ENCODE results near the gene EHBP1L1. TPM values are rescaled to one million over a fixed set of nuclear protein-coding genes. Genes with fewer than 3 reads are reported as not detected.

EHBP1L1 gene
- total and polyA plus RNA-seq, 4 donors: 53.2 to 316 (median 250) TPM

DNA sequence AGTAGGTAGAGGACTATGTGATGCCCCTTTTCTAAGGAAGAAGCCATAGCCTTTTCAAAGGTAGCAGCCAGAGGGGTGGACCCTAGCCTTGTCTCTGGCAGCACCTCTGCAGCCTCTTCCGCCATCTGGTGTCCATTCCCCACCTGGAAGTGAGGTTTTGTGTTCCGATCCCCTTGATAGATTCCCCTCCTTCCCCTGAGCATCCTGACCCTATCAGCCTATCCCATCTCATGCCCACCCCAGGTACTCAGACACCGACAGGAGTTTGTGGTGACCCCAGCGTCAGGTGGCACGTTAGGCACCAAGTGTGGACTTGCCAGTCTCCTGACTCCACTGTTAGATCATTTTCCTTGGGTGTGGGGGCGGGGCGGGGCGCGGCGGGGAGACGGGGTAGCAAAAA lies 3.9 kb upstream of the EHBP1L1 start:
- peak overlapping the region in 1 of 2 donors; percentile 76 for H3K4me3 ChIP-seq (ENCODE audit: low read length in 2 of 2)
- peak overlapping the region in 1 of 2 donors; percentile 53 for H3K27ac ChIP-seq (ENCODE audit: low read depth in 1 of 2, low read length in 2 of 2)
- no peaks in the 10 kb centered on the region for H3K36me3 ChIP-seq (ENCODE audit: control insufficient read depth in 1 of 2, insufficient read depth in 2 of 2, low read length in 1 of 2)
- H3K27me3 ChIP-seq (ENCODE audit: control insufficient read depth in 1 of 2, insufficient read depth in 2 of 2, low read length in 1 of 2): no peaks in the 10 kb centered on the region
- DNase-seq (no peak), ATAC-seq (ENCODE audit: low FRiP score) (no peak)
- WGBS, 2 donors: 4 to 5% methylated on average over 11 of the region's 11 CpGs
- no peaks in the 10 kb centered on the region for H3K4me1 ChIP-seq (ENCODE audit: control insufficient read depth in 1 of 2, insufficient read depth in 2 of 2, low read length in 2 of 2)
- H3K9me3 ChIP-seq (ENCODE audit: control insufficient read depth, low read length): no peaks in the 10 kb centered on the region
- intact Hi-C loops (cut with DNase I): no loop called here

- no peaks in the 10 kb centered on the region for H3K36me3 ChIP-seq (ENCODE audit: control insufficient read depth in 1 of 2, insufficient read depth in 2 of 2, low read length in 1 of 2)
- no peaks in the 10 kb centered on the region for H3K27me3 ChIP-seq (ENCODE audit: control insufficient read depth in 1 of 2, insufficient read depth in 2 of 2, low read length in 1 of 2)
- intact Hi-C loops (cut with DNase I): no loop called here
- H3K4me1 ChIP-seq (ENCODE audit: control insufficient read depth in 1 of 2, insufficient read depth in 2 of 2, low read length in 2 of 2): no peaks in the 10 kb centered on the region
- H3K4me3 ChIP-seq (ENCODE audit: low read length in 2 of 2): peak within 1 kb of the TSS; percentile 76 to 79
- 0% methylated on average over 70 to 86 of the region's 86 CpGs for WGBS, 2 donors
- peak; percentile 31 for ATAC-seq (ENCODE audit: low FRiP score)
- no peaks in the 10 kb centered on the region for H3K9me3 ChIP-seq (ENCODE audit: control insufficient read depth, low read length)
- peak within 1 kb of the TSS; percentile 7 to 55 for H3K27ac ChIP-seq (ENCODE audit: low read depth in 1 of 2, low read length in 2 of 2)
- DNase-seq: peak; percentile 96 to 97
These were observed 3.3 kb upstream of the EHBP1L1 start, which contains the start of gene FAM89B for GRCh38 chr11:65572356-65573051. Gene FAM89B, plus strand, starts transcription at chr11:65572538. Its CDS starts 132 bp downstream, at chr11:65572670.

DNA sequence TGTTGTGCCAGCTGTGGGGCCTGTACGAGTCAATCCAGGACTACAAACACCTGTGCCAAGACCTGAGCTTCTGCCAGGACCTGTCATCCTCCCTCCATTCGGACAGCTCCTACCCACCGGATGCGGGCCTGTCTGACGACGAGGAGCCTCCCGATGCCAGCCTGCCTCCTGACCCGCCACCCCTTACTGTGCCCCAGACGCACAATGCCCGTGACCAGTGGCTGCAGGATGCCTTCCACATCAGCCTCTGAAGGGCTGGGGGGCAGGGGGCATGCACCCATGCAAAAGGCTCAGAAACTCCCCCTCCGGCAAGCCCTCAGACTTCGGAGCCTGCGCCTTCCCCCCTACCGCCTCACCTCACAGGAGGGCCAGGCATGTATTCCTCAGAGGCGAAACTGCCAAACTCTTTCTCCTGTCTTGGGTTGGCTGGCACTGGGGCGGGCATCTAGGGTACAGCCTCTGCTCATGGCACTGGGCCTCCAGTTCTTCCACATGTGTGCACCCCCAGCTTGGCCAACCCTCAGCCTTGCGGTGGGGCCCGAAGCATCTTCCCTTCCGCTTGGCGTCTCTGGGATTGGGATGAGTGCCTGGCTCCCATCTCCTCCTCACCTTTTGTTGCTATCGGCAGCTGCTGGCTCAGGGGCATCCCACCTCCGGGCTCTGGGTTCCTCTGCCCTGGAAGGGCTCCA lies 2.3 kb upstream of the EHBP1L1 start:
- DNase-seq (peak in 1 of 2 donors; percentile 73), ATAC-seq (ENCODE audit: low FRiP score) (no peak)
- intact Hi-C loops (cut with DNase I): loop anchor here in 1 of 2 donors (1.0 to 2.0 kb wide), 3 partner anchors 15 to 33 kb away; partner anchors contain the start of gene LTBP3
- no peaks in the 10 kb centered on the region for H3K9me3 ChIP-seq (ENCODE audit: control insufficient read depth, low read length)
- peak overlapping the region; percentile 76 to 79 for H3K4me3 ChIP-seq (ENCODE audit: low read length in 2 of 2)
- no peaks in the 10 kb centered on the region for H3K36me3 ChIP-seq (ENCODE audit: control insufficient read depth in 1 of 2, insufficient read depth in 2 of 2, low read length in 1 of 2)
- peak overlapping the region in 1 of 2 donors; percentile 26 for H3K27ac ChIP-seq (ENCODE audit: low read depth in 1 of 2, low read length in 2 of 2)
- no peaks in the 10 kb centered on the region for H3K27me3 ChIP-seq (ENCODE audit: control insufficient read depth in 1 of 2, insufficient read depth in 2 of 2, low read length in 1 of 2)
- WGBS, 2 donors: 4 to 7% methylated on average over 22 of the region's 22 CpGs
- no peaks in the 10 kb centered on the region for H3K4me1 ChIP-seq (ENCODE audit: control insufficient read depth in 1 of 2, insufficient read depth in 2 of 2, low read length in 2 of 2)

GRCh38 chr11:65574109-65574810 lies 1.6 kb upstream of the EHBP1L1 start:
- no peaks in the 10 kb centered on the region for H3K27me3 ChIP-seq (ENCODE audit: control insufficient read depth in 1 of 2, insufficient read depth in 2 of 2, low read length in 1 of 2)
- H3K4me3 ChIP-seq (ENCODE audit: low read length in 2 of 2): peak overlapping the region; percentile 13 to 35
- no peaks in the 10 kb centered on the region for H3K36me3 ChIP-seq (ENCODE audit: control insufficient read depth in 1 of 2, insufficient read depth in 2 of 2, low read length in 1 of 2)
- peak; percentile 98 to 99 for DNase-seq
- H3K27ac ChIP-seq (ENCODE audit: low read depth in 1 of 2, low read length in 2 of 2): peak overlapping the region in 1 of 2 donors; percentile 78
- no peaks in the 10 kb centered on the region for H3K4me1 ChIP-seq (ENCODE audit: control insufficient read depth in 1 of 2, insufficient read depth in 2 of 2, low read length in 2 of 2)
- intact Hi-C loops (cut with DNase I): loop anchor here in 1 of 2 donors (1.0 to 2.0 kb wide), 3 partner anchors 15 to 34 kb away; partner anchors contain the start of gene LTBP3
- no peaks in the 10 kb centered on the region for H3K9me3 ChIP-seq (ENCODE audit: control insufficient read depth, low read length)
- peak; percentile 77 for ATAC-seq (ENCODE audit: low FRiP score)
- 1% methylated on average over 53 to 67 of the region's 67 CpGs for WGBS, 2 donors

- Histone ChIP-seq H3K27ac (ENCODE audit: low read depth in 1 of 2, low read length in 2 of 2) (peak overlapping the region in 1 of 2 donors; percentile 78), H3K36me3 (ENCODE audit: control insufficient read depth in 1 of 2, insufficient read depth in 2 of 2, low read length in 1 of 2) (no peaks in the 10 kb centered on the region), H3K4me1 (ENCODE audit: control insufficient read depth in 1 of 2, insufficient read depth in 2 of 2, low read length in 2 of 2) (no peaks in the 10 kb centered on the region), H3K27me3 (ENCODE audit: control insufficient read depth in 1 of 2, insufficient read depth in 2 of 2, low read length in 1 of 2) (no peaks in the 10 kb centered on the region), H3K4me3 (ENCODE audit: low read length in 2 of 2) (peak overlapping the region; percentile 15 to 82), H3K9me3 (ENCODE audit: control insufficient read depth, low read length) (no peaks in the 10 kb centered on the region)
- no peak for ATAC-seq (ENCODE audit: low FRiP score)
- intact Hi-C loops (cut with DNase I): loop anchor here in 1 of 2 donors (1.0 to 5.0 kb wide), 4 partner anchors 16 to 153 kb away; partner anchors contain the start of genes LTBP3 and NEAT1
- no peak for DNase-seq
- 24 to 25% methylated on average over 28 of the region's 28 CpGs for WGBS, 2 donors
These were observed 864 bp upstream of the EHBP1L1 start for GRCh38 chr11:65574811-65575567.

DNA sequence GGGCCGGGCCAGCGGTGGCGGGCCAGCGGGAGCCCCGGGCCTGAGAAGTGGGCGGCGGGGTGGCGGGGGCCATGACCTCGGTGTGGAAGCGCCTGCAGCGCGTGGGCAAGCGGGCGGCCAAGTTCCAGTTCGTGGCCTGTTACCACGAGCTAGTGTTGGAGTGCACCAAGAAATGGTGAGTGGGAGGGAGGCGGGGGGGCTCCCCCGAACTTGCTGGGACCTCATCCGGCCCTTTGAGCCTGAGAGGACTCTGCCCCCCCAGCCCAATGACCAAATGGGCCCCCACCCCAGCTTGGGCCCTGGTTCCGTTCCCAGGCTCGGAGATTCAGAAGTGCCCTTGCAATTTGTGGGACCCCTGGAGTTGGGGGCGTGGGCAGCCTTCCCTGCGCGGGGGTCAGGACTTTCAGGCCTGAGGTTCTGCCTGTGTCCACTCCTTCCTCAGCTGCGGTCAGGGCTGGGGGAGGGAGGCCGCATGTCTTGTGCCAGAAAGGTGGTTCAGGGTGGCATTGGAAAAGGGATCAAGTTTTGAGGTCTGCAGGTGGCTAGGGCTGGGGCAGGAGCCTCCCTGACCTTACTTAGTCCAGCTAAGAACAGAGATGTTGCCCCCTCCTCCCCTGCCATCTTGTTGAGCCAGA lies 496 bp downstream of the EHBP1L1 start:
- Histone ChIP-seq H3K4me3 (ENCODE audit: low read length in 2 of 2) (peak overlapping the region; percentile 82 to 84), H3K36me3 (ENCODE audit: control insufficient read depth in 1 of 2, insufficient read depth in 2 of 2, low read length in 1 of 2) (peaks cover 0 to 4% of the 10 kb centered on the region in 2 donors), H3K9me3 (ENCODE audit: control insufficient read depth, low read length) (no peaks in the 10 kb centered on the region), H3K27ac (ENCODE audit: low read depth in 1 of 2, low read length in 2 of 2) (peak overlapping the region; percentile 25 to 59), H3K4me1 (ENCODE audit: control insufficient read depth in 1 of 2, insufficient read depth in 2 of 2, low read length in 2 of 2) (no peaks in the 10 kb centered on the region), H3K27me3 (ENCODE audit: control insufficient read depth in 1 of 2, insufficient read depth in 2 of 2, low read length in 1 of 2) (no peaks in the 10 kb centered on the region)
- intact Hi-C loops (cut with DNase I): loop anchor here in 1 of 2 donors (2.0 to 5.0 kb wide), 3 partner anchors 16 to 154 kb away; partner anchors contain the start of genes MAP3K11, NEAT1 and PCNX3
- ATAC-seq (ENCODE audit: low FRiP score): no peak
- 0 to 1% methylated on average over 25 to 26 of the region's 26 CpGs for WGBS, 2 donors
- DNase-seq: no peak

GRCh38 chr11:65576867-65577755 lies 1.3 kb downstream of the EHBP1L1 start:
- Histone ChIP-seq H3K9me3 (ENCODE audit: control insufficient read depth, low read length) (no peaks in the 10 kb centered on the region), H3K27ac (ENCODE audit: low read depth in 1 of 2, low read length in 2 of 2) (peak overlapping the region; percentile 25 to 59), H3K36me3 (ENCODE audit: control insufficient read depth in 1 of 2, insufficient read depth in 2 of 2, low read length in 1 of 2) (peaks cover 5 to 8% of the 10 kb centered on the region in 2 donors), H3K27me3 (ENCODE audit: control insufficient read depth in 1 of 2, insufficient read depth in 2 of 2, low read length in 1 of 2) (no peaks in the 10 kb centered on the region), H3K4me1 (ENCODE audit: control insufficient read depth in 1 of 2, insufficient read depth in 2 of 2, low read length in 2 of 2) (no peaks in the 10 kb centered on the region), H3K4me3 (ENCODE audit: low read length in 2 of 2) (peak overlapping the region; percentile 82 to 84)
- peak; percentile 71 for ATAC-seq (ENCODE audit: low FRiP score)
- intact Hi-C loops (cut with DNase I): loop anchor here in 1 of 2 donors (2.0 to 5.0 kb wide), 3 partner anchors 16 to 155 kb away; partner anchors contain the start of genes MAP3K11, NEAT1 and PCNX3
- DNase-seq: peak; percentile 92 to 94
- WGBS, 2 donors: 1% methylated on average over 13 to 18 of the region's 18 CpGs
